ENCODE results near the gene GAS2.

DNA sequence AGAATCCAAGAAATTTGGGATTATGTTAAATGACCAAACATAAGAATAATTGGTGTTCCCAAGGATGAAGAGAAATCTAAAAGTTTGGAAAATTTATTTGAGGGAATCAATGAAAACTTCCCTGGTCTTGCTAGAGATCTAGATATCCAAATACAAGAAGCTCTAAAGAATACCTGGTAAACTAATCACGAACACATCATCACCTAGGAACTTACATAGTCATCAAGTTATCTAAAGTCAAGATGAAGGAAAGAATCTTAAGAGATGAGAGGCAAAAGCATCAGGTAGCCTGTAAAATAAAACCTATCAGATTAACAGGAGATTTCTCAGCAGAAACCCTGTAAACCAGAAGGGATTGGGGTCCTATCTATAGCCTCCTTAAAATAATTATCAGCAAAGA lies 46.9 kb downstream of the GAS2 start:
- TF ChIP-seq, protein P1, sequence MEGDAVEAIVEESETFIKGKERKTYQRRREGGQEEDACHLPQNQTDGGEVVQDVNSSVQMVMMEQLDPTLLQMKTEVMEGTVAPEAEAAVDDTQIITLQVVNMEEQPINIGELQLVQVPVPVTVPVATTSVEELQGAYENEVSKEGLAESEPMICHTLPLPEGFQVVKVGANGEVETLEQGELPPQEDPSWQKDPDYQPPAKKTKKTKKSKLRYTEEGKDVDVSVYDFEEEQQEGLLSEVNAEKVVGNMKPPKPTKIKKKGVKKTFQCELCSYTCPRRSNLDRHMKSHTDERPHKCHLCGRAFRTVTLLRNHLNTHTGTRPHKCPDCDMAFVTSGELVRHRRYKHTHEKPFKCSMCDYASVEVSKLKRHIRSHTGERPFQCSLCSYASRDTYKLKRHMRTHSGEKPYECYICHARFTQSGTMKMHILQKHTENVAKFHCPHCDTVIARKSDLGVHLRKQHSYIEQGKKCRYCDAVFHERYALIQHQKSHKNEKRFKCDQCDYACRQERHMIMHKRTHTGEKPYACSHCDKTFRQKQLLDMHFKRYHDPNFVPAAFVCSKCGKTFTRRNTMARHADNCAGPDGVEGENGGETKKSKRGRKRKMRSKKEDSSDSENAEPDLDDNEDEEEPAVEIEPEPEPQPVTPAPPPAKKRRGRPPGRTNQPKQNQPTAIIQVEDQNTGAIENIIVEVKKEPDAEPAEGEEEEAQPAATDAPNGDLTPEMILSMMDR (IDR thresholded peaks at IDR 0.05), result no peak
- TF ChIP-seq POLR2A (IDR thresholded peaks at IDR 0.05) (no peak), POLR2AphosphoS5 (IDR thresholded peaks at IDR 0.05; ENCODE audit: insufficient read depth in 1 of 2, low read depth in 1 of 2) (no peak)
